Endothelial cell of umbilical vein (primary cell): ENCODE measurements around the gene IP6K1. TPM values are rescaled to one million over a fixed set of nuclear protein-coding genes. Genes with fewer than 3 reads are reported as not detected.

ENCODE experiments used
- BruUV-seq: library from RNA; stranded (reverse); fragments of 400-500 nt; replicated peaks from 2 replicates; lab custom pipeline; 2021; lab: Mats Ljungman, UMichigan
- CTCF ChIA-PET: fragments of 300-600, 350-600 bp; sonication (Branson Sonifier 250); formaldehyde crosslinking; loops from one replicate; lab custom pipeline; 2021; ENCODE audit warnings: antibody characterized with exemption, inconsistent platforms; lab: Charles Lee
- POLR2A ChIA-PET: fragments of 300-600, 350-600 bp; sonication (Branson Sonifier 250); formaldehyde crosslinking; loops from one replicate; lab custom pipeline; 2021; ENCODE audit warnings: antibody characterized with exemption, inconsistent platforms; lab: Charles Lee
- DNase-seq: peaks from one replicate; pipeline ENCODE4 v3.0.0-alpha.2; 2011; ENCODE audit warnings: low read depth, low spot score
- FAIRE-seq: peaks from 2 replicates; lab custom pipeline; 2011; peaks lifted over from hg19 to GRCh38; lab: Jason Lieb, UNC
- H2AFZ ChIP-seq: 2 replicates; pipeline ENCODE4 v1.6.0; 2012; ENCODE audit warnings: low read depth, low read length, control low read depth, inconsistent platforms
- H3K27ac ChIP-seq: 2 replicates; pipeline ENCODE4 v1.5.1; 2011; ENCODE audit warnings: low read depth, mild to moderate bottlenecking, control low read depth, low read length, moderate library complexity; ENCODE audit not compliant: insufficient read depth
- H3K27me3 ChIP-seq, 2 experiments: 2 replicates each; pipeline versions ENCODE4 v1.6.0 to v1.6.1; 2011; ENCODE audit warnings: low read length in 2 of 2, mixed read lengths in 1 of 2; ENCODE audit not compliant: control insufficient read depth in 2 of 2, insufficient read depth in 2 of 2
- H3K36me3 ChIP-seq, 2 experiments: 2 replicates in 1 of 2; 3 replicates in 1 of 2; pipeline ENCODE4 v1.5.1; 2011; ENCODE audit warnings: low read length in 2 of 2, mild to moderate bottlenecking in 1 of 2, moderate library complexity in 1 of 2; ENCODE audit not compliant: control insufficient read depth in 2 of 2, insufficient read depth in 2 of 2; ENCODE audit errors: extremely low read depth in 1 of 2
- H3K4me1 ChIP-seq: 3 replicates; pipeline ENCODE4 v1.5.1; 2011; ENCODE audit warnings: mild to moderate bottlenecking, low read length; ENCODE audit not compliant: control insufficient read depth, insufficient read depth; ENCODE audit errors: extremely low read depth
- H3K4me2 ChIP-seq: 2 replicates; pipeline ENCODE4 v1.6.1; 2011; ENCODE audit warnings: low read length, control low read depth, mixed read lengths; ENCODE audit not compliant: insufficient read depth
- H3K4me3 ChIP-seq, 3 experiments: fragments of 200-600 bp in 1 of 3; sonication (generic), shearing (Covaris generic) in 1 of 3; replicated peaks in 1 of 3; 2 replicates each; pipeline ENCODE4 v1.5.1; 2011 to 2016; ENCODE audit warnings: control low read depth in 3 of 3, low read length in 3 of 3, mild to moderate bottlenecking in 2 of 3, inconsistent platforms in 1 of 3, low read depth in 1 of 3, moderate library complexity in 1 of 3; ENCODE audit not compliant: insufficient read depth in 1 of 3
- H3K79me2 ChIP-seq: 2 replicates; pipeline ENCODE4 v1.6.0; 2012; ENCODE audit warnings: low read length, inconsistent platforms; ENCODE audit not compliant: control insufficient read depth, insufficient read depth
- H3K9ac ChIP-seq: replicated peaks from 2 replicates; pipeline ENCODE3; 2011; ENCODE audit warnings: low read length, control low read depth; ENCODE audit not compliant: insufficient read depth; ENCODE audit errors: extremely low read depth
- H3K9me1 ChIP-seq: replicated peaks from 3 replicates; pipeline ENCODE4 v1.6.0; 2011; ENCODE audit warnings: mild to moderate bottlenecking, low read length; ENCODE audit not compliant: control insufficient read depth, insufficient read depth; ENCODE audit errors: extremely low read depth
- H3K9me3 ChIP-seq: replicated peaks from 2 replicates; pipeline ENCODE4 v1.5.1; 2012; ENCODE audit warnings: low read length, inconsistent platforms; ENCODE audit not compliant: control insufficient read depth, insufficient read depth
- H4K20me1 ChIP-seq: replicated peaks from 2 replicates; pipeline ENCODE3; 2011; ENCODE audit warnings: mild to moderate bottlenecking, low read length; ENCODE audit not compliant: control insufficient read depth, insufficient read depth; ENCODE audit errors: extremely low read depth
- EZH2 ChIP-seq: IDR thresholded peaks from 2 replicates; pipeline ENCODE4 v1.6.1; 2012; ENCODE audit warnings: borderline replicate concordance, low read depth, mild to moderate bottlenecking, moderate library complexity, low read length, inconsistent platforms; ENCODE audit not compliant: severe bottlenecking
- FOS ChIP-seq: IDR thresholded peaks from 2 replicates; pipeline ENCODE4 v1.6.1; 2011; ENCODE audit warnings: mild to moderate bottlenecking, low read length, moderate library complexity, borderline replicate concordance; ENCODE audit not compliant: insufficient read depth
- GATA2 ChIP-seq: IDR thresholded peaks from 2 replicates; pipeline ENCODE4 v1.7.0; 2011; ENCODE audit warnings: low read depth, mild to moderate bottlenecking, moderate library complexity, mixed read lengths, low read length; ENCODE audit not compliant: insufficient read length, insufficient read depth
- JUN ChIP-seq: IDR thresholded peaks from 2 replicates; pipeline ENCODE4 v1.6.1; 2011; ENCODE audit warnings: borderline replicate concordance, low read depth; ENCODE audit not compliant: insufficient read length, insufficient read depth
- MAX ChIP-seq: IDR thresholded peaks from 2 replicates; pipeline ENCODE4 v1.6.1; 2011; ENCODE audit not compliant: insufficient read depth, insufficient read length
- MYC ChIP-seq: IDR thresholded peaks from one replicate; pipeline ENCODE4 v1.6.1; 2011; ENCODE audit warnings: mild to moderate bottlenecking, low read depth, low read length
- POLR2A ChIP-seq: IDR thresholded peaks from 2 replicates; pipeline ENCODE4 v1.6.1; 2012; ENCODE audit warnings: low read depth, mild to moderate bottlenecking, control low read depth, low read length
- POLR2AphosphoS5 ChIP-seq: IDR thresholded peaks from 2 replicates; pipeline ENCODE4 v1.6.1; 2012; ENCODE audit warnings: low read depth, mild to moderate bottlenecking, control low read depth, low read length, moderate library complexity; ENCODE audit not compliant: insufficient read depth
- dilution Hi-C: fragments of 300-500 bp; cut with MboI; formaldehyde crosslinking; loops from one replicate; pipeline ENCODE4 v1.15.0; 2019; ENCODE audit warnings: low sequenced_read_pairs; ENCODE audit not compliant: extremely low pct_ligation_motif_present
- intact Hi-C: fragments of 100-400 bp; cut with micrococcal nuclease; formaldehyde crosslinking; loops from one replicate; pipeline ENCODE4 v1.10.0; 2022
- polyA plus RNA-seq, 4 experiments: library from polyadenylated mRNA; depleted of rRNA in 3 of 4; stranded (reverse) in 3 of 4; unstranded in 1 of 4; fragments of >200 nt; gene quantifications; 2 replicates each; pipeline versions ENCODE4 v1.2.1 to v1.2.3, GENCODE V29; 2011 to 2012; ENCODE audit warnings: missing spikeins in 1 of 4
- total RNA-seq: library from RNA; stranded (reverse); gene quantifications from 2 replicates; pipeline ENCODE4 v1.2.3, GENCODE V29; 2021
- TF ChIP-seq, protein P1 (sequence below), 2 donors: IDR thresholded peaks; 1 replicate in 1 of 2; 2 replicates in 1 of 2; pipeline ENCODE4 v1.5.1; 2011; ENCODE audit warnings: low read length in 2 of 2, mild to moderate bottlenecking in 2 of 2, moderate library complexity in 2 of 2, control low read depth in 1 of 2, inconsistent platforms in 1 of 2, low read depth in 1 of 2; ENCODE audit not compliant: insufficient read depth in 1 of 2; ENCODE audit errors: extremely low read depth in 1 of 2

The IP6K1 gene
- total and polyA plus RNA-seq, 2 donors (not counting 3 experiments of a cell fraction or from before 2014, with no cell fraction given), result 42.7 to 60.8 TPM

DNA sequence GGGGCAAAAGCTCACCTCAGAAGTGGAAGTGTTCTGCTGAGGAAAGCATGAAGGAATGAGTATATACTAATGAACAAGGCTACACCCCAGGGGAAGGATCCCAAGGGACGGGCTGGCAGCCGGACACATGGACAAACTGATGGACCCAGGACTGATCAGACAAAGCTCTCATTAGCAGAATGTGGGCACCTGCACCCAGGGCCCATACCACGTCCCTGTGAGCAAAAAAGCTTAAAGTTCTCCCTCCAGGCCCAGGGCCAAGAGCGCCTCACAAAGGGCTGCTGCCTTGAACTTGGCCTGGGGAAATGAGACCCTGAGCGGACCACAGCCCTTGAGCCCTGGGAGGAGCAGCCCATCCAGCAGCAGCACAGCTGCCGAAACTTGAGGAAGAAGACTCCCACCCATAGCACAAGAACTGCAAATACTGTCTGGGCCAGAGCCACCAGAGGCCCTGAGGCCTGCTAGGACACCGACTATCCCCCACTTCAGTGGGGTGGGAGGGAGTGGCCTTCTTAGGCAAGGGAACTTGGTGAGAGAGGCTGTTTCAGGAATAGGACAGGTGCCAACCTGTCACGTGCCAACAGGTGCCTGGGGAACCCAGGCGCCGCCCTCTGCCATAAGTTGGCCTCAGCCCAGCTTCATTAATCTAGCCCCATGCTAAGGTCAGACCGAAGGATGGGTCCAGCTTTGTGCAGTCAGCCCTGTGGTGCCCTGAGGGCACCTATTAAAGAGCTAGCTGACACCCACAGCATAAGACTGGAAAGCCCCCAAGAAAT lies 60.2 kb downstream of the IP6K1 start:
- Histone ChIP-seq H4K20me1 (no peaks in the 10 kb centered on the region), H2AFZ (no peak overlapping the region), H3K79me2 (peaks cover 13% of the 10 kb centered on the region), H3K9me3 (no peaks in the 10 kb centered on the region), H3K4me3 (no peak overlapping the region), H3K27ac (no peak overlapping the region), H3K36me3 (peaks cover 4 to 38% of the 10 kb centered on the region in 2 experiments), H3K9me1 (no peaks in the 10 kb centered on the region), H3K4me2 (no peak overlapping the region), H3K27me3 (no peaks in the 10 kb centered on the region), H3K9ac (no peak overlapping the region), H3K4me1 (peaks cover 12% of the 10 kb centered on the region)
- no peak for TF ChIP-seq MAX
- no peak for TF ChIP-seq POLR2A
- no peak for TF ChIP-seq JUN
- no peak for TF ChIP-seq EZH2
- no peak for TF ChIP-seq GATA2
- TF ChIP-seq, protein P1, sequence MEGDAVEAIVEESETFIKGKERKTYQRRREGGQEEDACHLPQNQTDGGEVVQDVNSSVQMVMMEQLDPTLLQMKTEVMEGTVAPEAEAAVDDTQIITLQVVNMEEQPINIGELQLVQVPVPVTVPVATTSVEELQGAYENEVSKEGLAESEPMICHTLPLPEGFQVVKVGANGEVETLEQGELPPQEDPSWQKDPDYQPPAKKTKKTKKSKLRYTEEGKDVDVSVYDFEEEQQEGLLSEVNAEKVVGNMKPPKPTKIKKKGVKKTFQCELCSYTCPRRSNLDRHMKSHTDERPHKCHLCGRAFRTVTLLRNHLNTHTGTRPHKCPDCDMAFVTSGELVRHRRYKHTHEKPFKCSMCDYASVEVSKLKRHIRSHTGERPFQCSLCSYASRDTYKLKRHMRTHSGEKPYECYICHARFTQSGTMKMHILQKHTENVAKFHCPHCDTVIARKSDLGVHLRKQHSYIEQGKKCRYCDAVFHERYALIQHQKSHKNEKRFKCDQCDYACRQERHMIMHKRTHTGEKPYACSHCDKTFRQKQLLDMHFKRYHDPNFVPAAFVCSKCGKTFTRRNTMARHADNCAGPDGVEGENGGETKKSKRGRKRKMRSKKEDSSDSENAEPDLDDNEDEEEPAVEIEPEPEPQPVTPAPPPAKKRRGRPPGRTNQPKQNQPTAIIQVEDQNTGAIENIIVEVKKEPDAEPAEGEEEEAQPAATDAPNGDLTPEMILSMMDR (IDR thresholded peaks at IDR 0.05; ENCODE audit: extremely low read depth in 1 of 2, insufficient read depth in 1 of 2, low read depth in 1 of 2, low read length in 2 of 2), result no peak
- no peak for TF ChIP-seq FOS
- no peak for TF ChIP-seq MYC
- TF ChIP-seq POLR2AphosphoS5, result no peak
- ChIA-PET POLR2A (no interaction called here), CTCF (no interaction called here)
- BruUV-seq, result no TSS peak
- no peak for FAIRE-seq
- no peak for DNase-seq
- dilution Hi-C loops (no loop called here), intact Hi-C loops (loop anchor here (10.0 kb wide), 1 partner anchor 359 kb away; the partner anchor contains the start of gene RBM5)
